ENCODE results near the gene LGI4.

LGI4 gene

DNA sequence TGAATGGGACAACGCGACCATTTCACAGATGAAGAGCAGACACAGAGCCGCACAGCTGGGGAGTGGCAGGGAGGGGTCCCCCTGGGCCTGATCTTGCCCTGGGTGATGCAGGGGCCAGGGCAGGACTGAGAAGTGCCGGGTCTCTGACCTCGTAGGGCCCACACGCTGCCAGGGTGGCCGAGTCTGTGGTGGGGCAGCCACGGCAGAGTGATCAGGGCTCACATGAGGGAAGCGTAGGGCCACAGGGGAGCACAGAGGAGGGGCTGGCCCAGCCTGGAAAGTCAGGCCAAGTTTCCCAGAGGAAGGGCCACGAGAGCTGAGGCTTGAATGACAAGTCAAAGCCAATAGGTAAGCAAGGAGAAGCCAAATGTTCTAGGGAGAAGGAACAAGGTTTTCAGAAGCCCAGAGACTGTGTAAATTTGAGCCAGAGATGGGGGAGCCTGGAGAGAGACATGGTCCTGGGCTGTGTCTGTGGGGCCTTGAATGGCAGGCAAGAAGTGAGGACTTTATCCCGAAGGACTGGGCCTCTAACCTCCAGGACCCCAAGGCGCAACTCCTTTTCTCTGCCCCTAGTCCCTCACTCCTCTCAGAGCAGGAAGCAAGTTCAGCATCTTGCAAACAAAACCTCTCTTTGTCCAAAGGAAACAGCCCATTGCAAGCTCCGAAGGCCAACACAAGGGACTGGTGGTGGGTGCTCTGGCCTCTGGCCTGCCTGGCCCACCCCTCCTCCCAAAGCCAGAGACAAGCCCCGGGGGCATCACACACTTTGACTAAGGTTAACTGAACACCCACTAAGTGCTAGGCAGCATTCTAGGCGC is 51.0 kb downstream of the LGI4 start:
- no peak for DNase-seq

DNA sequence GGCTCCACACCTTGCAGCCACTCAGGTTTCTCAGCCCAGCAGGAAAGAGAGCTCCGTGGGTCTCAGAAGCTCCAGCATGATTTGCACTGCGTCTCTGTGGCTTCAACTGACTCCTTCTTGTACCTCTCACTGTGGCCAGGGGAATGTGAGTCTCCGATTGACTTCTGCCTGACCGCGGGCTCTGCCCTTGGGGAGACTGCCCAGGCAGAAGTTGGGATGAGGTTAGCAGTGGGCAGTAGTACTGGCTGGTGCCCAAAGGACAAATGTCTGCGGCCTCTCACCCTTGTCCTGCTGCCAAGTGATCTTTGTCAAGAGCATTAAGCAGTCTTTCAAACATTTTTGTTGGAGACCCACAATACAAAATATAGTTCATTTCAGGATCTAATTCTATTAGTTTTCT is 53.7 kb downstream of the LGI4 start:
- DNase-seq = no peak

DNA sequence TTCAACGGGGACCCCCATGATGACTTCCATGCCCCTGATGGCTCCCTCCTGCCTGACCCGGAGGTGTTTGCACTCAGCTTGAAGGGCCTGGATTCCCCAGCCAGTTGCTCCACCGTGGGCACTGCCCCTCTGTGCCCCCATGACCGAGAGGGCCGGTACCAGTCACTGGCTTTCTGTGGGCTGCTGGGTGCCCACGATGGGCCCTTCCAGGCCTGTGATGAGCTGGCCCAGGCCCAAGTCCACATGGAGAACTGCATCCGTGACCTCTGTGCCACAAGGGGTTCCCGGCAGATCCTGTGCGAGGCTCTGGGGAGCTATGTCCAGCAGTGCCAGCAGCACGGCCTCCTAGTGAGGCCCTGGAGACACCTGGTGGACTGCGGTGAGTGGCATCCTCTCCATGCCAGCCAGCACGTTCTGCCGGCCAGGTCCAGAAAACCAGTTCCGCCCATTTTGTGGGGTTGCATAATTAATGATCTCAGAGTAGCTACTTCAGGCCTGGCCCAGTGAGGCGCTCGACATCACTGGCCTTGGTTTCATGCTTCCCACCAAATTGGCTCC is 54.2 kb downstream of the LGI4 start:
- no peak for DNase-seq

DNA sequence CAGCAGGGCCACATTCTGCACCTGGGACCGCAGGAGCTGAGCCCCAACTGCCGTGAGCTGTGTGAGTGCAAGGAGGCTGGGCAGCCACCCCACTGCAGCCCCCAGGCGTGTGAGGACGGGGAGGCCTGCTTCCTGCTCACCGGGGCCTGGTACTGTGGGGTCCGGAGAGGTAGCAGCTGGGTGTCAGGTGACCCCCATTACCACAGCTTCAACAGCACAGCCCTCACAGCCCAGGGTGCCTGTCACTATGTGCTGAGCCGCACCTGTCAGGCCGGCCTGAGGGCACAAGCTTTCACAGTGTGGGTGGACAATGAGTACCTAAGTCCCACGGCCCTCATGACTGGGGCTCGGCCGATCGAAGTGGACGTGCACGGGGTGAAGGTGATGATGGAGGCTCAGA is 55.0 kb downstream of the LGI4 start:
- no peak for DNase-seq

DNA sequence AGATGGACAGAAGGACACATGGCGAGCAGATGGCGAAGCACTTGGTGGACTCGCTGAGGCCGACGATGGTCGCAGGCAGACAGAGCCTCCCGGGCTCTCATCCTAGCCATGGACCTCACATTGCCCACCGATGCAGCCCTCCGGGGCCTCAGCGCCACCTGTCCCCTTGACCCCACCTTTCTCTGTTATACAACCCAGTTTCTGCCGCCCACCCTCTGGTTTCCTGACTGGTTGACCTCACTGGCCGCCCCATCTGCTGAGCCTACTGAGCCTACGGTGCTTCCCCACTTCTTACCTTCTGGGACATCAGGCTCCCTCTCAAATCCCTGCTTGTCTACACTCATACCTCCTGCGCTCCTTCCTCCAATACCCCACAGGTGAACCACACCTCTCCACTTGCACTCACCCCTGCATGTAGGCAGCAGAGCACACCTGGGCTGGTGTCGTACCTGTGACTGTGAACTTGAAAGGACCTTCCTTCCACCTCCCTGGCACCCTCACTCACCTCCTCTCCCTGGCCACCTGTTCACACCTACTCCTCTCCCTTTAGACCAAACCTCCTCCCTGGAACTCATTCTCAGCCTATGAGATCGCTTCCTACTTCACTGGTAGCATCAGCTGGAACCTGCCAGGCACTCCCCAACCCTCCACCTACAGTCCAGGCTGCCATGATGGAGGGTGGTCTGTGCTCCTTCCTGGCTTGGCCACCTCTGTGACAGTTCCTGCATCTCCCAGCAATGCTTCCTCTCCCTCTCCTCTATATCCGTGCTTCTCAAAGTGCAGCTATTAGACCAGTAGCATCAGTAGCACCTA is 57.2 kb downstream of the LGI4 start:
- no peak for DNase-seq

DNA sequence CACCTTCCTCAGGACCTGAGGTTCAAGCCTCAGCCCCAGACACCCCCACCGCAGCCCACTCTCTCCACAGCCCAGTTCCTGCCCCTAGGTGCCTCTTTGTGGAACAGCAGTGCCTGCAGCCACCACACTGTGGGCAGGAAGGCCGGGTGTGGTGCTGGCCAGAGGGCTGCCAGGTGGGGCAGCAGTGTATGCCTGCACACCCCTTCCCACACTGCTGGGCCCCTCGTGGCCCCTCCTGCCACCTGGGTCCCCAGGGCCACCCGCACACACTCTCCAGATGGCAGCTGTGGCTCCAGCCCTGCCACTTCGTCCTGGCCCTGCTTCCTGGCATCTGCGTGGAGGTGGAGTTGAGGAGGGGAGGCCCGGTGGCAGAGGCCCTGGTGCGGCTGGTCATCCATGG is 58.2 kb downstream of the LGI4 start:
- DNase-seq = no peak

DNA sequence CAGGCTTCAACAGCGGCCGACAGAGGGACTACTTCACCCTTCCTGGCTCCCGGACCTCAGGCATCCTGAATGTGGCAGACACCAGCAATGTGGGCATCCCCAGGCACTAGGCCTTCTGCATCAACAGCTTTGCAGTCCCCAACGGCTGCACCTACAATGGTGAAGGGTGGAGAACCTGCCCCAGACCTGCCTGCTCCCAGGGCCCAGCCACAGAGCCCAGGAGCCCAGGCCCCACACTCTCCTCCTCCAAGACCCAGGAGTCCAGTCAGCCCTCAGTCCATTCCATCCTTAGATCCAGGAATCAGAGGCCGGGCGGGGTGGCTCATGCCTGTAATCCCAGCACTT is 58.9 kb downstream of the LGI4 start:
- DNase-seq = no peak

DNA sequence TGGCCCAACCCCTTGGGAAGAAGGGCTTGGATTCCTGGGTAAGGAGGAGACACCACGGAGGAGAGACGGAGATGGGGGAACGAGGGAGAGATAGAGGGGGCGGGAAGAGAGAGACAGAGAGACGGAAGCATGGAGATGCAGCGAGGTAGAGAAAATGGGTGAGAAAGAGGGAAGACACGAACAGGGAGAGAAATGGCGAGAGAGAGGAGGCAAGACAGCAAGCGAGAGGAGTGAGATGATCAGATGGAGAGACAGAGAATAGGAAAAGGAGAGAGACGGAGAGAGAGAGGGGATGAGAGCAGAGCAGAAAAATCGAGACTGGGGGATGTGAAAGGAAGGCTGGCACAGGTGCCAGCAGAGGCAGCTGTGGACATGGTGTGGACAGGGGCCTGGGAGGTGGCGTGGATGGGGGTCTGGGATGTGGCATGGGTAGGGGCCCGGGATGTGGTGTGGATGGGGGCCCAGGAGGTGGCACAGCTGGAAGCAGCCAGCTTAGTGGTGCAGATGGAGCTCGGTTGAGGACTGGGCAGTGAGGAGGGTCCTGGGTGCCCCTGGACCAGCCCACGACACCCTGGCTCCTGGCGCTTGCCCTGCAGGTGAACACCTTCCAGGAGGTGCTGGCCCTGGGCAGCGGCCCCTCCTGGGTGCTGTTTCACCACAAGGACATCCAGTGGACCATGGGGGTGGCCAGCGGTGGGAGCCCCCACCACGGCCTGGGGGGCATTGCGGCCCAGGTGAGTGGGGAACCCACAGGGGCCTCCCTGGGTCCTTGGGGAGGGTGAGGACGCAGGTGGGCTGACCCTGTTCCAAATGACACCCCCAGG is 59.4 kb downstream of the LGI4 start:
- DNase-seq = no peak
